Stimulated activated CD8-positive, alpha-beta memory T cell treated with anti-CD3 and anti-CD28 coated beads, Interleukin-7, amount 100 ng/mL, for 1 hour (primary cell): ENCODE measurements around the gene RGS14.
"Not testable (repeated sequence)": the region's sequence is repeated elsewhere in the genome, so short reads cannot be mapped to it uniquely, and the experiment has no call there.

Experiments
- DNase-seq, 2 donors: peaks; one replicate each; pipeline ENCODE4 v3.0.0-alpha.2; 2020; ENCODE audit warnings: low read depth in 2 of 2

RGS14 gene

DNA sequence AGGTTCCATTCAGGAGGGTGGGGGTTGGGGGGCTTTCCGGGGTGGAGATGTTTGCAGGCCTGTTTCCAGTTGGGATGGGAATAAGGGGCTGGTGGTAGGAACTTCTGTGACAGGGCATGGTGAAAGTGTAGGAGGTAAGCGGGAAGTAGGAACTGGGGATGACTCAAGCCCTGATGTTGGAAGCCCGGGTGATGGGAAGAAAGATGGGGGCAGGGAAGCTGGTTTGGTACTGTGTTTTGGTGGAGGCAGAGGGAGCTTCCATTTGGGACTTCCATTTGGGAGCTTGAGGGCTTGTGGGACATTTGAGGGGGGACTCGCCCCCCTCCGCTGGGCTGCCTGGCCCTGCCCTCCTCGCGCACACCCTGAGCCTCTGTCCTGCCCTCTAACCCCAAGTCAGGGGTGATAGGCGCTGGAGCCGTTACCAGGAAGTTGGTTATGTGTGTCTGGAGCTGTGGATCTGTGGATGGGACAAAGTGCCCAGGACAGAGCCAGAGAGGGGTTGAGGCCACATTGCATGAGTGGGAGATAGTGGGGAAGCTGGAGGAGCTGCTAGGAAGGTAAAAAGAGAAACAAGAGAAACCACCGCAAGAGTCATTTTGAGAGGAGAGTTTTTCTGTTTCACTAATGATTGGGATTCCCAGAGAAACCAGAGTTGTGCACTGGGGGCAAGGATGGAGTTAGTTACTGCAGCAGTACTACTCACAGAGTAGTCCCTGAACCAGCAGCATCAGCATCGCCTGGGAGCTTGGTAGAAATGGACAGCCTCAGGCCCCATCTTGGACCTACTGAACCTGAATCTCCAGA lies 6.6 kb downstream of the RGS14 start:
- DNase-seq: no peak

DNA sequence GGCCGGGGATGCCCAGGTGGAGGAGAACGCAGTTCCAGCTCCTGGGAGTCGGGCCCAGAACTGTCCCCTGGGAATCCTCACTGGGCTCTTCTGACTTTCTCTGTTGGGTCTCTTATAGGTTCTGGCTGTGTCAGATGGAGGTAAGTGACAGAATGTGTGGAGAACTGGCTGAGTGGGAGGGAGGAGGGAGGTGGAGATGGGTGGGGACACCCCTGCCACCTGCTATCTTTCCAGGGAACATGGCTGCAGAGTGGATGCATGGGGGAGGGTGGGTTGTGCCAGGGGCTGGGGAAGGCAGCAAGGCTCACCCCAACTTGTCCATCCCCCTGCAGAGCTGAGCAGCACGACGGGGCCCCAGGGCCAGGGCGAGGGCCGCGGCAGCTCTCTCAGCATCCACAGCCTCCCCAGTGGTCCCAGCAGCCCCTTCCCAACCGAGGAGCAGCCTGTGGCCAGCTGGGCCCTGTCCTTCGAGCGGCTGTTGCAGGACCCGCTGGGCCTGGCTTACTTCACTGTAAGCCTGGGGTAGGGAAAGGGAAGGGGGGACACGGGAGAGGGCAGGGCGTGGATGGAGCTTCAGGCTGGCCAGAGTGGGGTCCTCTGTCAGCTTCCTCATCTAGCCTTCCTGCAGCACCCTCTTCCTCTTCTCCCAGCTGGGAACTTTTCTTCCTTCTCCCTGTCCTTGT lies 8.3 kb downstream of the RGS14 start:
- DNase-seq: no peak

DNA sequence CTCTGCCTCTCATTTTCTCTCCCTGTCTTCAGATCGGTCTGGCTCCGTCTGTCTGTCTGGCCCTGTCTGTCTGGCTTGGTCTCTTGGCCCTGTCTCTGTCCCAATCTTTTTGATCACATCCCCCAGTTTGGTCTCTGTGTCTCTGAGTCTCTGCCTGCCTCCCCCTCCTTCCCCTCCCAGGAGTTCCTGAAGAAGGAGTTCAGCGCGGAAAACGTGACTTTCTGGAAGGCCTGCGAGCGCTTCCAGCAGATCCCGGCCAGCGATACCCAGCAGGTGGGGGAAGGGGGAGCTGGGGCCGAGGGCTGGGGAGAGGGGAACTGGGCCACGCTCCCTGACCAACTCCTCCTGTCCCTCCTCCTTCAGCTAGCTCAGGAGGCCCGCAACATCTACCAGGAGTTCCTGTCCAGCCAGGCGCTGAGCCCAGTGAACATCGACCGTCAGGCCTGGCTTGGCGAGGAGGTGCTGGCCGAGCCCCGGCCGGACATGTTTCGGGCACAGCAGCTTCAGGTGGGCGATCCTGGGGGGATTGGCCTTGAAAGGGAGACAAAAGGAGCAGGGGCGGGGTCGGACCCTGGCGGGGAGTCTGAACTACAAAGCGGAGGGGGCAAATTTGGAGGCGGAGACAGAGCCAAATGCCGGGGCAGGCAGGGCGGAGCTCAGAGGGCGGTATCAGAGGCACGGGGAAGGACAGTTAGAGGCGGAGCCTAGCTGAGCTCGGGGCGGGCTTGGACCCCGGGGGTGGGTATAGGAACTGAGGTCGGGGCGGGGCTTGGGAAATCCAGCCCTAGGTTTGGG lies 9.0 kb downstream of the RGS14 start:
- no peak for DNase-seq

DNA sequence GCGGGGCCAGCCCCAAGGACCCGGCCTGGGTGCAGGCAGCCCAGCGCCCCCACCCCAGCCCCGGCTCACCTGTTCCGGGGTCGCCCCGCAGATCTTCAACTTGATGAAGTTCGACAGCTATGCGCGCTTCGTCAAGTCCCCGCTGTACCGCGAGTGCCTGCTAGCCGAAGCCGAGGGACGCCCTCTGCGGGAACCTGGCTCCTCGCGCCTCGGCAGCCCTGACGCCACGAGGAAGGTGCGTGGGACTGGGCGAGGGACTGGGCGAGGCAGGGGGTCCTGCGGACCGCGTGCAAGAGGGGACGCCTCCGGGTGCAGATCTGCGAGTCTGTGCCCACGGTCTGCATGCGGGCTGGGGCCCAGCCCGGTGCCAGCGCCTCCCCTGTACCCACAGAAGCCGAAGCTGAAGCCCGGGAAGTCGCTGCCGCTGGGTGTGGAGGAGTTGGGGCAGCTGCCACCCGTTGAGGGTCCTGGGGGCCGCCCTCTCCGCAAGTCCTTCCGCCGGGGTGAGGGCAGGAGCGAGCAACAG lies 9.7 kb downstream of the RGS14 start:
- DNase-seq: no peak

DNA sequence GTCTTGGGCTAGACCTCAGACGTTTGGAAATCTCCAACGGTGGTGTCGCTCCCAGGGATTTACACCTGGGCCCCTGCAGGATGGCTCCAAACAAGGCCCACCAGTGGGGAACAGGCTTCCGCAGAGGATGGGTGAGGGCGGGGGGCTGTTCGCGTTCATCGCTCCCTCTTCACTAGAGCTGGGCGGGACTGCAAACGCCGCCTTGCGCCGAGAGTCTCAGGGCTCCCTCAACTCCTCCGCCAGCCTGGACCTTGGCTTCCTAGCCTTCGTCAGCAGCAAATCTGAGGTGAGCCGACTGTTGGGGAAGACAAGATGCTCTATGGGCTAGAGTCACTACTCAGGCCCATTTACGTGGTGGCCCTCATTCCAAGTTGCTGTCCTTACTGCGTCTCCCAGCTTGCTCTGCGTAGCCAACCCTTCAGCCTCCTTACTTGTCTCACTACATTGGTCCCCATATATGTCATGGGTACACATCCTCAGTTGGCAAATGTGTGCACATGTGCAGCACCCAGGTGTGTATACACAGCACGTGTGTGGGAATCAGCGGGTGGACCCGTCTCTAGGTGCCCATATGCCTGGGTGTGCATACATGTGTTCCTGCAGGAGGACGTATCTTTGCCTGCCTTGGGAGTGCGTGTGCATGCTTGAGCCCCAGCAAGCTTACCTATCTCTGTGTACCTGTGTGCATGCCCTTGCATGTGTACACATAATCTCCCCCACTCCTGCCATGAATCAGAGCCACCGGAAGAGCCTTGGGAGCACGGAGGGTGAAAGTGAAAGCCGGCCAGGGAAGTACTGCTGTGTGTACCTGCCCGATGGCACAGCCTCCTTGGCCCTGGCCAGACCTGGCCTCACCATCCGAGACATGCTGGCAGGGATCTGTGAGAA lies 10.5 kb downstream of the RGS14 start:
- DNase-seq: no peak

DNA sequence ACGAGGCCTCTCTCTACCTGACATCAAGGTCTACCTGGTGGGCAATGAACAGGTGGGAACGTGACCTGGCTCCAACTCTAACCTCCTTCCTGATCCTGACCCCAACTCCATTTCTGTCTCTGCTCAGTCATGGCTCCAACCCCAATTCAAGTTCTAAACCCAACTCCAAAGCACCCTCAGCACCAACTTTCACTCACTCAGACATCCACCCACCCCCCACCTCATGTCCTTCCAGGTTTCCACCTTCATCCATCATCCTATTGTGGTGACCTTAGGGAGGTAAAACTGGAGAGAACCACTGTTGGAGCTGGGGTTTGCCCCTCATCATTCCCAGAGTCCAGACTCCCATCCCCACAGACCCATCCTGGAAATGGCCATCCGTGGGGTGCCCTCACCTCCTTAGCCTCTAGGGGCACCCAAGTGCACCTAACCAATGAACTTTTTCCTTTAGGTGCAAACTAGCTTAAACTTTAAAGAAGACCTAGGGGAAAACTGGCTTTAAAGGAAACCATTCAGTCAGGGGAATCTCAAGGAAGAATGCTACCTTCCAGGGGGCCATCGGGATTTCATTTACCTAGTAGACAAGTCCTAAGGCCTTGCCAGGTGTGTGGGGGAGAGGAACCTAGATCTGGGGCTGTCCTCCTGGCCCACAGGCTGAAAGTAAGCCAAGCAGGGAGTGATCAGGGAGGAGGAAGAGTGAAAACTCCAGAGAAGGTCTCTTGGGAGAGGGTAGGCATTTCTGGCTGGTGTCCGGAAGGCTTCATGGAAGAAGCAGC lies 11.3 kb downstream of the RGS14 start:
- no peak for DNase-seq

DNA sequence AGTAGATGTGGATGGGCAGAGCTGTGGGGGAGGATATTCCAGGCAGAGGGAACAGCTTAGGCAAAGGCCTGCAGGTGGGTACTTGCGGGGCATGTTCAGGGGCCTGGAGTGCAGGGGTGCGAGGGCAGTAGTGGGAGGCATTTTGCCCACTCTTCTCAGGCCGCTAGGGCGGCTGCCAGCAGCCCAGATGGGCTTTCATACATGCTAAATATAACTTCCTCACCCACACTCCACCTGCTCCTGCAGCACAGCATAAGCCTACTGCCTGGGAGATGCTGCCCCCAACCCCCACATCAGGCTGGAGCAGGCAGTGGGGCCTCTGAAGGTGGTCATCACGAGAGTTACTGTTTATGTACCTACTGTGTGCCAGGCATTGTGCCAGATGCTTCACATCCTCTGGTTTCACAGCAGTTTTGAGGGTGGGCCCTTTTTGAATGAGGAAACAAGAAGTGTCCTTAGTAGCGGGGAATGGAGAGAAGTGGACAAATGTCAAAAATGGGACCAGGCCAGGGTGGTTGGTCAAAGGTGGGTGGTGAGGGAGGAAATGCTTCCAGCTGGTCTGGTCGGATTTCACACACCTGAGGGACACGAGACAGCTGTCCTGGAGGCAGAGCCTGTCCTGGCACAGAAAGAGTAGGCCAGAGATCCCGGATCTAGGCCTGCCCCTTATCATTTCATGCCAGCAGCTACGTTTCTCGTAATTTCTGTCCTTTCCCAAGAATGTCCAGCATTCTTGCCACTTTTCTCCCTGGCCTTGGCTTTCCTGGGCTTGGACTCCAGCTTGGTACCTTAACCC lies 12.1 kb downstream of the RGS14 start:
- DNase-seq: no peak

DNA sequence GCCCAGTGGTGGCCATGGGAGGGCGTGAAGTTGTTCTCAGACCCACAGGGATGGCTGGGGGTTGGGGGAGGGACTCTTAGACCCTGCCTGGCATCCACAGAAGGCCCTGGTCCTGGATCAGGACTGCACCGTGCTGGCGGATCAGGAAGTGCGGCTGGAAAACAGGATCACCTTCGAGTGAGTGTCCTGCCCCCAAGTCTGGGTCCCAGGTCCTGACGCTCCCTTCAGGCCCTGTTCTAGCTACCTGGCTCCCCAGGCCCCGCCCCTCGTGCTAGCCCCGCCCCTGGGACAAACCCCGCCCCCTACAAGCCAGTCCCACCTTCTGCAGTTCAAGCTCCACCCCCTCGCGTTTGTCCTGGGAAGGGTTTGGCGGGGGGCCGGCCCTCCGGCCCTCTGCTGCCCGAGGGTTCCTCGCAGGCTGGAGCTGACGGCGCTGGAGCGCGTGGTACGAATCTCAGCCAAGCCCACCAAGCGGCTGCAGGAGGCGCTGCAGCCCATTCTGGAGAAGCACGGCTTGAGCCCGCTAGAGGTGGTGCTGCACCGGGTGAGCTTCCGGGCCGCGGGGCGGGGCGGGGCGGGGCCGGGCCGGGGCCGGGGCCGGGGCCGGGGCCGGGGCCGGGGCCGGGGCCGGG lies 12.9 kb downstream of the RGS14 start:
- peak in 1 of 2 donors; percentile 30 for DNase-seq

DNA sequence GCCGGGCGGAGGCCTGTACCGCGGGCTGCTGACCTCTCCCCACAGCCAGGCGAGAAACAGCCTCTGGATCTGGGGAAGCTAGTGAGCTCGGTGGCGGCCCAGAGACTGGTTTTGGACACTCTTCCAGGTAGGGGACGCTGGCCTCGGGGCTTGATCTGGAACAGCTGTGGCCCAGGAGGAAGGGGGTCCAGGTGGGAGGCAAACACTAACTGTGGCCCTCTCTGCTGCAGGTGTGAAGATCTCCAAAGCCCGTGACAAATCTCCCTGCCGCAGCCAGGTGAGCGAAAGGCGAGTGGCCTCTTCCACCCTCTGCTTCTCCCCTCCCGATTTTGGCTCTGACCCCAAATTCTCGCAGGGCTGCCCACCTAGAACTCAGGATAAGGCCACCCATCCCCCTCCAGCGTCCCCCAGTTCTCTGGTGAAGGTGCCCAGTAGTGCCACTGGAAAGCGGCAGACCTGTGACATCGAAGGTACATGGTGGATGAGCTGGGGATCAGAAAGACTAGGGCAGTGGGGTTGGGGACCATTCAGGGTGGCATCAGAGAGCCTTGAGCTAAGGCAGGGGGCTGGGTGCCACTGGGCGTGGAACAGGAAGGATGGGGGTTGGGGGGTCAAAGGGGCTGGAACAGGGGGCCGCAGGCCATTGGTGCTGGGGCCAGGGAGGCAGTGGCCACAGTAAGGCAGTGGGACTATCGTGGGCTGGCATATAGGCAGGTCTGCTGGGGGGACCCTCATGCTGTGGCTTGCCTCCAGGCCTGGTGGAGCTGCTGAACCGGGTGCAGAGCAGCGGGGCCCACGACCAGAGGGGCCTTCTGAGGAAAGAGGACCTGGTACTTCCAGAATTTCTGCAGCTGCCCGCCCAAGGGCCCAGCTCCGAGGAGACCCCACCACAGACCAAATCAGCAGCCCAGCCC lies 13.7 kb downstream of the RGS14 start:
- no peak for DNase-seq

DNA sequence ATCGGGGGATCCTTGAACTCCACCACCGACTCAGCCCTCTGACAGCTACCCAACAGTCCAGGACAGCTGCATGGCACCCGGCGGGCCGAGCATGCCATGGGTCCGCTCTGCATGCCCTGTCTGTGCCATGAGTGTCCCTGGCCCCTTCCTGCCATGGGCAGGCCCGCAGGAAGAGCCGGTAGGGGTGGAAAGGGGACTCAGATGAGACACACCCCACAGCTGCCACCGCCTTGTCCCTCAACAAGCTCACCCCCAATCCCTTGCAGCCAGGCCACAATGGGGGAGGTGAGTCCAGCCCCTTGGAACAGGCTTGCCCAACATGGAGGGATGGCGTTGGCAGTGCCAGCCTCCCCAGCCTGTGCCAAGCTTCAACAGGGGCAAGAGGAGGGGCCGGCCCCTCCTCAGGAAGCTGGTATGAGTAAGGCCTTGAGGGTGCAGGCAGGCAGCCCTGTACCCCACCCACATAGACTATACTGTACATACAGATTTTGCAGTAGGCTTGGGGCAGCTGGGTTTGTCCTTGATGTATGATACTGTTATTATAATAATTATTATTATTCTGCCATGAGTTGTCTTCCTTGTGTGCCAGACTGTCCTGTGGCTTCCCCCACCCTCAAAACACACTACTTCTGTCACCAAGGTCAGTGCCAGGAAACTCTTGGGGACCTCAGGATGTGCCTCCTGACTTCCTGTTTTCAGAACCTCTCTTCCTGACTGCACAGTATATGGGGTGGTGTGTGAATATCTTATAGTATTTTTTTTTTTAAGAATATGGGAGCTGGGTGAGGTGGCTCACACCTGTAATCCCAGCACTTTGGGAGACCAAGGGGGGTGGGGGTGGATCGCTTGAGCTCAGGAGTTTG lies 14.5 kb downstream of the RGS14 start:
- DNase-seq: no peak

DNA sequence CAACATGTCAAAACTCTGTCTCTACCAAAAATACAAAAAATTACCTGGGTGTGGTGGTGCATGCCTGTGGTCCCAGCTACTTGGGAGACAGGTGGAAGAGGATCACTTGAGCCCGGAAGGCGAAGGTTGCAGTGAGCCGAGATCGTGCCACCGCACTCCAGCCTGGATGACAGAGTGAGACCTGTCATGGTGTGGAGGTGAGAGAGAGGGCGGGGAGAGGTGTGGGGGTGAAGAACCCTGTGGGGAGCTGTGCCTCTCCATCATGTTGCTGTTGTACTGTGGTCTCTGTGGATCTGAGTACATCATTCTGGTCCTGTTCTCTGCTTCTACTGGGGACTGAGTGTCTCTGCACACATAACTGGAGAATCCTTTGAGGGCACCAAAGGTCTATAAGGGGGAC lies 15.2 kb downstream of the RGS14 start:
- DNase-seq: no peak

DNA sequence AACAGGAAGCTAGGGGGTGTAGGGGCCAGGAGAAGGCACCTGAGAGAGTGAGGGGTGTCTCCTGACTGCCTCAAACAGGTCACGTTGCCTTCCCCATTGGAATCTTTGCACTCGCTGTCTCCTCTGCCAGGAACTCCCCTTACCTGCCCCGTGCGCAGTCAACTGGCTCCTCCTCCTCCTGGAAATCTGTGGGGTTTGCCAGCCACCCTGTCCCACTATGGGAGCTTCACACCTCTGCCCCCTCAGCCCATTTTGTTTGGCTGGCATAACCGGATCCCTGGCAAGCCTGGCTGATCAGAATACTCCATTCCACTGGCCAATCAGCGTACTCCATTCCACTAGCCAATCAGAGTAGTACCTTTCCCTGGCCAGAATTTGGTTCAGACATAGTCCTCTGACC lies 16.1 kb downstream of the RGS14 start:
- no peak for DNase-seq

DNA sequence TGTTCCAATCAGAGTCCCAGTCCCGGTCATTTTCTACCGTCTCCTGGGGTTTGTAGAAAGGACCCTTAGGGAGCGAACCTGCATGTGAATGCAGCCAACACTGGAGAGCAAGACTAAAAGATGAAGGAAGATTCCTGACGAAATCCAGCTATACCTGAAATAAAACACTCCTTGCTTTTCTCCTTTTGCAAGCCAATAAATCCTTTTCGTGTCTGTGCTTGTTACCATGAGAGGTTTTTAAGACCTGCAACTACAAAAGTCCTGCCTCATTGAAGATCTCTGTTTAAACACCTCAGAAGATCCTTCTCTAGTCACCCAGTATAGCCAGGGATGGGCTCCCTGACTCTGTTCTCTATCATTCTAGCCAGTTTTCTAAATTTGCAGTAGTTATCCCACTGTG lies 16.5 kb downstream of the RGS14 start:
- DNase-seq: no peak

DNA sequence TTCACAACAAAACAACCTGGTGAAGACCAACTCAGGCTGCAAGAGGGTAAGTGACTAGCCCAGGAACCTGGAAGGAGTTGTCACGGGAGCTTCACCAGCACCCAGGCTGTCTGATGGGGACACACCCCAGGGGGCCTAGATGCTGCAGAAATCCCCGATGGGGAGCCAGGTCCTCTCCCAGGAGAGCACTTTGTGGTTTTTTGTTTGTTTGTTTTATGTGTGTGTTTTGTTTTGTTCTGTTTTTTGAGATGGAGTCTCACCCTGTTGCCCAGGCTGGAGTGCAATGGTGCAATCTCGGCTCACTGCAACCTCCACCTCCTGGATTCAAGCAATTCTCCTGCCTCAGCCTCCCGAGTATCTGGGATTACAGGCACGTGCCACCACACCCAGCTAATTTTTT lies 17.8 kb downstream of the RGS14 start:
- DNase-seq: not testable (repeated sequence)

DNA sequence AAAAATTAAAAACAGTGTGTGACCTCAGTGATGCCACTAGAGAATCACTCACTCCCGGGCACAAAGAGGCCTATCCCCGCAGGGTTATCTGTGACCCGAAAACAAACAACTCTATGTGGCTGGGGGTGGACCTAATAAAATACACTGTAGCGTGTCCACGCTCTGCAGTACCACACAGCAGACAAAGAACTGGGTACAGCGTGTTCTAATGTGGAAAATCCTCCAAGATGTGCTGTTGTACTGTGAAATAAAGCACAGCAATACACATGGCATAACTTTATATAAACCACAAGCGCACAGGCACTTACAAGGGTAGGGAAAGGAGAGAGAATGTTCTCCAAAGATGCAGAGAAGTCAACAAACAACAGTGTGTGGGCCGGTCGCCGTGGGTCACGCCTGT lies 18.4 kb downstream of the RGS14 start:
- DNase-seq: no peak

DNA sequence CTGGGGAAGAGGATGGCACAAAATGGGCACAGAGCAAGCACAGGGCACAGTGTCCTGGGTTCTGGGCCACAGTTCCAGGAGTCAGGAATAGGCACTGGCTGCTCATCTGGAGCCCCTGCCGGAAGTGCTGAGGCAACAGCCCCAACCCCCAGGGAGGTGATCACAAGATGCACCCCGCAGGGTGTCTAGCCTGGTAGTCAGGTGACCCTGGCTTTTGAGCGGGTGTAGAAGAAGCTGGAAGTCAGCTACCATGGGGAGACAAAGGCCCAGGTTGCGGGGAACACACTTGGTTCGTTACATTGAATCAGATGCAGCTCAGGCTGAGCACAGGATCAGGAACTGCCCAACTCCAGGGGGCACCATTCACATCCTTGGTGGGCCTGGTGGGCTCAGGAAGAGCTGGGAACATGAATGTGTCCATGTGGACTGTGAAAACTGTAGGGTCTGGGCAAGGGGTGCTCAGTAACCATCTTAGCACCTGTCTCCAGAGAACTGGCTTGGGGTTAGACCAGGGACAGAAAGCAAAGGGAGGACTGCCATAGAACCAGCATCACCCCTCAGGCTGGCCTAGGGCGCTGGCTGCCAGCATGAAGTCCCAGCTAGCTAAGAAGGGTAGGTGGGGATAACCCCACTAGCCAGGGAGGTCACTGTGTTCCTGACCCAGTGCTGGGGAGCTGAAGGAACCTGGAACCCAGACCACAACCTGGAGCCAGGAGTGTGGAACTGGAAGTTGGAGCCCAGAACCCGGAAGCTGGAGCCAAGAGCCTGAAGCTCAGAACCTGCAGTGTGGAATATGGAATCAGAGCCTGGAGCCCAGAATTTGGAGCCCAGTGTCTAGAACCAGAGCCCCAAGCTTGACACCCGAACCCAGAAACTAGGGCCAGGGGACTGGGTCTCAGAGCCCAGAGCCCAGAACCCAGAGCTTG lies 20.4 kb downstream of the RGS14 start:
- DNase-seq: no peak
